ENCODE results near the gene CCDC191. TPM values are rescaled to one million over a fixed set of nuclear protein-coding genes. Genes with fewer than 3 reads are reported as not detected.
A peak's percentile ranks its signal among the peaks of the same experiment; 100 is the strongest.

CCDC191 gene
- total RNA-seq, 4 donors from 2014 or later: 10.5 to 17.3 (median 12.9) TPM

GRCh38 chr3:113947372-113948014, 108.8 kb downstream of the CCDC191 start, which contains the start of gene ZDHHC23:
TSS of gene ZDHHC23 (plus strand) at chr3:113948013. CDS start at chr3:113948803, 790 bp downstream.
- Histone ChIP-seq H3K4me3 (replicated peaks in 1 of 3) (peak within 1 kb of the TSS; percentile 54 to 70 (median 57)), H3K27me3 (no peaks in the 10 kb centered on the region), H3K36me3 (no peaks in the 10 kb centered on the region), H3K27ac (peak within 1 kb of the TSS; percentile 43 to 83 (median 52)), H3K4me1 (peaks cover 7 to 12% of the 10 kb centered on the region in 2 donors), H3K9me3 (no peaks in the 10 kb centered on the region)
- intact Hi-C loops (cut with DNase I): no loop called here
- peak; percentile 91 to 92 for DNase-seq
- 1 to 2% methylated on average over 6 to 28 of the region's 80 CpGs for WGBS, 2 donors
- TF ChIP-seq CTCF (IDR thresholded peaks at IDR 0.05): no peak
- peak; percentile 12 to 61 for TF ChIP-seq POLR2A (IDR thresholded peaks at IDR 0.05)

GRCh38 chr3:113946831-113947230, 109.5 kb downstream of the CCDC191 start:
- 58 to 67% methylated on average over 7 of the region's 7 CpGs for WGBS, 2 donors

GRCh38 chr3:113927556-113927955, 128.8 kb downstream of the CCDC191 start:
- Histone ChIP-seq H3K4me1 (no peaks in the 10 kb centered on the region), H3K27ac (no peak overlapping the region), H3K9me3 (no peaks in the 10 kb centered on the region), H3K27me3 (no peaks in the 10 kb centered on the region), H3K4me3 (replicated peaks in 1 of 3) (no peak overlapping the region), H3K36me3 (no peaks in the 10 kb centered on the region)
- no peak for DNase-seq
- TF ChIP-seq CTCF (IDR thresholded peaks at IDR 0.05) (no peak), POLR2A (IDR thresholded peaks at IDR 0.05) (no peak)
- WGBS, 2 donors: 74 to 100% methylated on average over 4 to 5 of the region's 5 CpGs
- intact Hi-C loops (cut with DNase I): no loop called here

More at GRCh38 chr3:113946831-113947230, 109.5 kb downstream of the CCDC191 start:
- DNase-seq: no peak
- H3K27ac ChIP-seq: peak overlapping the region; percentile 14 to 72 (median 52)
- TF ChIP-seq CTCF (IDR thresholded peaks at IDR 0.05) (no peak), POLR2A (IDR thresholded peaks at IDR 0.05) (no peak)
- H3K27me3 ChIP-seq: no peaks in the 10 kb centered on the region
- no peaks in the 10 kb centered on the region for H3K36me3 ChIP-seq
- peaks cover 7 to 12% of the 10 kb centered on the region in 2 donors for H3K4me1 ChIP-seq
- no peaks in the 10 kb centered on the region for H3K9me3 ChIP-seq
- peak overlapping the region in 2 of 3 donors; percentile 34 to 57 for H3K4me3 ChIP-seq (replicated peaks in 1 of 3)
- intact Hi-C loops (cut with DNase I): no loop called here

GRCh38 chr3:113914646-113915045, 141.7 kb downstream of the CCDC191 start:
- H3K9me3 ChIP-seq: no peaks in the 10 kb centered on the region
- DNase-seq: no peak
- H3K4me3 ChIP-seq (replicated peaks in 1 of 3): no peak overlapping the region
- no peak for TF ChIP-seq POLR2A (IDR thresholded peaks at IDR 0.05)
- no peak for TF ChIP-seq CTCF (IDR thresholded peaks at IDR 0.05)
- H3K27ac ChIP-seq: no peak overlapping the region
- no peaks in the 10 kb centered on the region for H3K36me3 ChIP-seq
- WGBS, 2 donors: 74 to 89% methylated on average over 2 of the region's 2 CpGs
- no peaks in the 10 kb centered on the region for H3K4me1 ChIP-seq
- intact Hi-C loops (cut with DNase I): loop anchor here (5.0 kb wide), 1 partner anchor 77 kb away; the partner anchor contains the start of gene GRAMD1C
- H3K27me3 ChIP-seq: no peaks in the 10 kb centered on the region

Other genes with a start within 250 kb of the CCDC191 start
- 10 to 100 TPM in 2 of 4 donors, 1 to 10 TPM in 2; 5.8 to 20.2 (median 9.1) TPM for gene GRAMD1C, start 217.7 kb downstream of the CCDC191 start, total RNA-seq
- 10 to 100 TPM; 16.8 to 35.0 (median 25.7) TPM for gene ZDHHC23, start 108.5 kb downstream of the CCDC191 start, total RNA-seq
- gene QTRT2, start 211 bp upstream of the CCDC191 start, total RNA-seq: 10 to 100 TPM; 18.5 to 33.3 (median 21.6) TPM
- gene DRD3, start 122.5 kb upstream of the CCDC191 start, total RNA-seq: not detected
- not detected for gene ZNF80, start 181.1 kb upstream of the CCDC191 start, total RNA-seq
- gene TIGIT, start 237.5 kb upstream of the CCDC191 start, total RNA-seq: under 1 TPM in 3 of 4 donors, not detected in 1; 0.11 to 0.98 (median 0.40) TPM

Measured in thyroid gland (tissue), 4 donors.